Activated effector memory CD4-positive, alpha-beta T cell treated with Interleukin-2 at 50 U/mL for 16 hours (primary cell): ENCODE data around the gene SUSD6.

Source experiments
- DNase-seq: peaks from one replicate; pipeline ENCODE4 v3.0.0-alpha.2; 2020

Gene SUSD6, protein sequence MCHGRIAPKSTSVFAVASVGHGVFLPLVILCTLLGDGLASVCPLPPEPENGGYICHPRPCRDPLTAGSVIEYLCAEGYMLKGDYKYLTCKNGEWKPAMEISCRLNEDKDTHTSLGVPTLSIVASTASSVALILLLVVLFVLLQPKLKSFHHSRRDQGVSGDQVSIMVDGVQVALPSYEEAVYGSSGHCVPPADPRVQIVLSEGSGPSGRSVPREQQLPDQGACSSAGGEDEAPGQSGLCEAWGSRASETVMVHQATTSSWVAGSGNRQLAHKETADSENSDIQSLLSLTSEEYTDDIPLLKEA

DNA sequence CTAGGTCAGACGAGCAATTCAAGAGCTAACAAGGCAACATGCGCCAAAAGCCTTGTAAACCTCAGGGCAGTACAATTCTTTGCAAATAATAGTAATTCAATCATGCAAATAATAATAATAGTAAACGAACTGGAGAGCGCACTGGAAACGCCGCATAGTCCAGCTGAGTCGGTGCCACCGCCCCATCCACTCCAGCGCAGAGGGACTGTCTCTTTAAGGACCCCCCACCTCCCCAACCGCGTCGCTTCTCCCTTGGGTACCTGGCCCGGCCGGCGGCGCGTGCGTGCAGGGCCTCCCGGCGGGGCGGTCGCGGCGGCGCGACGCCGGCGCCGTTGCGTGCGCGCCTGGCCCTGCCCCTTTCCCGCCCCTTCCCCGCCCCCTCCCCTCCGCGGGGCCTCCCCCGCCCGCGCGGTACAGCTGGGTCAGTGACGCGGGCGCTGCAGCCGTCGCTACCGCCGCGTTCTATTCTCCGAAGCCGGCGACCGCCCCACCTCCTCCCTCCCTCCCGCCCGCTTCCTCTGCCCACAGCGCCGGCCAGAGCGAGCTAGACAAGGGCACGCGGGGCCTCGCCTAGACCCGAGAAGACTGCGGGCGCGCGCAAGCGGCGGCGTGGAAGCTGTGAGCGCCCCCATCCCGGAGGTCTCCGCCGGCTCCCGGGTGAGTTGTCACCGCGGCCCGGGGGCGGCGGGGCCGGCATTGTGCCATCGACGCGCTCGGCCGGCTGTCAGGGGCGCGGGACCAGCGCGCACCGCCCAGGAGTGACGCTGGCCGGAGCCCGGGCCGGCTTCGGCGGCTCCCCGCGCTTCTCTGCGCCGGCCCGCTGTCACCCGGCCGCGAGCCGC is at the start of gene SUSD6:
Gene SUSD6, plus strand, starts transcription at position 425 of the 842 bp plus-strand sequence. CDS start 46,997 bp downstream, outside the sequence.
- DNase-seq = peak; percentile 86

DNA sequence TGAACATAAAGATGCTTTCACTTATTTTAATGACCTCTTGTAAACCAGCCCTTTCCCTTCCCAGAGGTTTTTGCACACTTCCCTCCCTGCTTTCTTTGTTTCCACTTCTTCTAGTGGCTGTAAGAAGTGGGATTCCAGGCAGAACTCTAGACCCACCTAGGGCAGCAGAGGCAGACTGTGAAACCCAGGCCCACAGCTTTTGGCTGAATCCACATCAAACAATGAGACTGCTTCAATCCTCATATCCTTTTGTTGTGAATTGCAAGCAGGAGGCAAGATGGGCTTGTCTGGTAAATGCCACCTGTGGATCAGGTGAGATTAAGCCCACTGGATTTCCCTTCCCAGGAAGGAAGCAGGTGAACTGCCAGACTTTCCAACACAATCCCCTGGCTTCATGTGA is 49.5 kb upstream of the SUSD6 start:
- no peak for DNase-seq

DNA sequence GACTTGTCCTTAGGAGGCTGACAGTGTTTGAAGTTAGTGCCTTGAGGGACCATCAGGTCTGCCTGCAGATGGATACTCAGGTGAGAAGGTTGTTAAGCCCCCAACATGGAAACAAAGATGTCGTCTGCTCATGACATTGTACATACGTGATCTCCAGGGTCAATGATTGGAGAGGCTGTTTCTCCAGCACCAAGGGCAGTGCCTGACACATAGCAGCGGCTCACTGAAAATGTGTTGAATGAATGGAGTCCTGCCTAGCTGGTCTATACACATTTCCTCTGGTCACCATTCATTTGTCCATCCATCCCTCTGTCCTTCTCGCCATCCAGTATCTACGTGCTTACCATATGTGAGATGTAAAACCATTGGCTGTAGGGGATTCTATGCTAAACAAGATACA is 43.8 kb upstream of the SUSD6 start:
- no peak for DNase-seq

DNA sequence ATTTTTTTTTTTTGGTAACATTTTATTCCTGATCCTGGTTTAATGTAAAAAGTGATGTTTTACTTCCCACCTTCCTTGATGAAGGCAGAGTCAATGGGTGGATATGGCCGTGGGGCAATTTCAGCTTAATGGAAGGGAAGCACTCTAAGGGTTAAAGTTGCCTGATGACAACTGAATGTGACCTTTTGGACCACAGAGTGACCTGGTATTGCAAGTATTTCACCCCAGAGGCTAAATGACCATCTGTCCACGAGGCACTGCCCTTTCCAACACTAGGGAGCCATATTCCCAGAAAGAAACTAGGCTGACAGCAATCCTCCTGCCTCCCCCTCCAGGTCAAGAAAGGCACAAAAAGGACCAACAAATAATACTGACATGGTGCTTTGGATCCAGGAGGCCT is 41.5 kb upstream of the SUSD6 start:
- no peak for DNase-seq

DNA sequence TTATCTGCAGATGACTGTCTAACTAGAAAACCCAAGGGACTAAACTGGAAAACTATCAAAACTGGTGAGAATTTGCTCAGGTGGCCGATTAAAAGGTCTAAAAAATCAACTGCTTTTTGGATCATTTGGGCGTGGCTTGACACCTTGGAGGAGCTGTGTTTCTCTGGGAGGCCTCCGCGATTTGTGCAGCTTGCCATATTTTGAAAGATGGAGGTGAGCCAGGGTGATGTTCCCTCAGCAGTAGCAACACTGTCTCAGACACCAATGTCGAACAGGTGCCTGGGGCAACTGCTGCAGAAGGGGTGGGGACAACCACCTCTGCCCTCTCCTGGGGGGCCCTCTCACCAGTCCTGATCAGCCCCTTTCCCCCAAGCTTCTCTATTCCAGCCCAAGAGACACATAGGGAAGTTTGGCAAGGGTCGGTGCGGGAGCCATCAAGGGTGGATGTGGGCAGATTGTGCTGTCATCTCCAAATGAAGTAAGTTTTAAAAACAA is 40.5 kb upstream of the SUSD6 start:
- DNase-seq = no peak

DNA sequence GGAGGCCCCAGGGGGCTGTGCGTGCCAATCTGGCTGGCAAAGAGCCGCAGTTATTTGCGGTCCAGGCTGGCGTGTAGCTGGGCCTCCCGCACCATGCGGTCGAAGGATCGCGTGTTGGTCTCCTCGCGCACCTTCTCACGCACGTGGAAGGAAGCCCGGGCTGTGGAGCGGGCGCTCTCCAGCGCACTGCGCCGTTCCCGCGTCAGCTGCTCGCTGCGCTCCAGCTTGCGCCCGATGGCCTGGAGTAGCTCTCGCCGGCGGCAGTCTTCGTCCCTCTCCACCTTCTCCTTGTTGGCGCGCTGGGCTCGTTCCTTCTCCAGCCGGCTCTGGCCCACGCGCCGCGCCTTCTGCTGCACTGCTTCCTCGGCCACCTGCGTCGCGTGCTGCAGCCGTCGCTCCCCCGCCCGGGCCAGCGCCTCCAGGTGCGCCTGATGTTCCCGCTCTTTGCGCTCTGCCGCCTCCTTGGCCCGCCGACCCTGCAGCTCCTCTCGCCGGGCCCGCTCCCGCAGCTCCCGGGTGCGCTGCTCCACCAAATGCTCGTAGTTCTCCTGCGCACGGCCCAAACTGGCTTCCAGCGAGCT is 39.9 kb upstream of the SUSD6 start:
- no peak for DNase-seq

DNA sequence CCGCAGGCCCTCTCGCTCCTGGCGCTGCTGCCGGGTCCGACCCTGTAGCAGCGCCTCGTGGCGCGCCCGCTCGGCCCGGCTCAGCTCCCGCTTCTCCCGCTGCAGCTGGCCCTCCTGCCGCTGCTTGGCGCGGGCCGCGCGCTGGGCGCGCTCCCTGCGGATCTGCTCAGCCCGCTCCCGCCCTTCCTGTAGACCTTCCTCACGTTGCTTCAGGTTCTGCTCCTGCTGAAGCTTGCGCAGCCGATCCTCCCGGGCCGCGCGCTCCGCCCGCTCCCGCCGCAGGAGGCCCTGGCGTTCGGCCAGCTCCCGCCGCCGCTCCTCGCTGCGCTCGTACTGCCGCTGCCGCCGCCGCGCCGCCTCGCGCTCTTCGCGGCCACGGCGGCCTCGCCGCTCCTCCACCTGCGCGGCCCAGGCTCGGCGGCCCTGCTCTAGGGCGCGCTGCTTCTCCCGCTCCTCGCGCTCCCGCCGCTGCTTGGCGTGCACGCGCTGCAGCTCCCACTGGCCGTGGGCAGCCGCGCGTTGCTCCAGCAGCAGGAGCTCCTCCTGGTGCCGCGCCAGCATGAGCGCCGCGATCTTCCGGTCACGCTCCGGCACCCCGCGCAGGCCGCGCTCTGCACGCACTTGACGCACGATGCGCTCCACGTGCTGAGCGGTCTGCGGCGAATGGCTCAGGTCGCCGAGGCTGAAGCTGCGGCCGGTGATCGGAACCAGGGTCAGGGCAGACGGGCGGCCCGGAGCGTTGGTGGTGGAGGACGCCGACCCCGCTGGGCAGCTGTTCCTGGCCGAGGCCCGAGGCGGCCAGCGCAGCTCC is 39.2 kb upstream of the SUSD6 start:
- DNase-seq = no peak

DNA sequence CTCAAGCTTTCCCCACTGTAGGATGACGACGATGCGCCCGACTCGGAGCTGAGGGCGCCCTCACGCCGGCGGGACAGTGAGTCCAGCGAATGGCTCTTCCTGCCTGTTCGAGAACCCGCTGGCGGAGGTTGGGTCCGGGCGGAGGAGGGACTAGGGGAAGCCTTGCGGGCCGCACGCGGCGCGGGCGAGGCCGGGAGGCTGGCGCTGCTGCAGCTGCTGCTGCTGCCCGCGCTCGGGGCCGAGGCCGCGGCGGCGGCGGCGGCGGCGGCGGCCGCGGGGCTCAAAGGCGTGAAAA is 38.6 kb upstream of the SUSD6 start:
- no peak for DNase-seq

DNA sequence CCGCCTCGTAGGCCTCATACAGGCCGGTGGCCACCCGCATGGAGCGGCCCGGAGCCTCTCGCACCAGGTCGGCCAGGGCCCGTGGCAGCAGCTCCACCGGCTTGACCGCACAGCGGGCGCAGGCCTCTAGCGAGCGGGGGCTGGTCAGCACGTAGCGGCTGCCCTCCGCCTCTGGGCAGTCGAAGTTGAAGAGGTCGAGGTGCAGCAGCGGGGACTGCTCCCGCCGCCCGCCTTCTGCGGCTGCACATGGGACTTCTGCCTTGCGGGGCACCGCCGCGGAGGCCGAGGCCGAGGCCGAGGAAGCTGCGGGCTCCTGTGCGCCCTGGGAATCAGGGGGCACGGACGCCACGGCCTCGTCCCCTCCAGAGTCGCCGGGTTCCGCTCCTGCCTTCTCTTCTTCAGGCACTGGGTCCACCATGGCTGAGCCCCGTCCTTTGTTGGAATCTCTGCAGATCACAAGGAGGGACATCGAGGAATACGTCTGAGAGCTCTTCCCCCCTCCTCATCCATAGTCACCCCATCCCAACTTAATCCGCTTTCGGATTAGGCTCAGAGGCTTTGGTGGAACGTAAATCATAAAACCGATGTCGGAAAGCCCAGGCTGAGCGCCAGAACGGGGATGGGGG is 38.1 kb upstream of the SUSD6 start:
- no peak for DNase-seq

DNA sequence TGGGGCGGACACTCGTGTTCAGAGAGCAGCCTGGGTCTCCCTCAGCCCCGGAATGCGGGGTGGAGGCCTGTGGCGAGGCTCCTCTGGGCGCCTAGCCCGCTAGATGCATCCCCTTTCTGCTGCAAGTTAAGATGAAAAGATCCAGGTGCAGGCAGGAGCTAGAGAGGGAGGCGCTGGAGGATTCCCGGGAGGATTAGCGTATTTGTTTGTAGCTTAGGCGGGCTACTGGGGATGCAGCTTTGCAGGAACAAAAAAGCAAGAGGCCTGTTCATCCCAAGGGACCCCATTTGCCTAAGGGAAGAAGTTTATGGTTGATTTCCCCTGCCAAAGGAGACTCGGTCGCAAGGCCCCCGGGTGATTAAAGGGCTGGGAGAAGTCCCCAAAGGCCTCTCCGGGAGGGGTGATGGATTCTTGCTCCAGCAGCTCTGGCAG is 37.5 kb upstream of the SUSD6 start:
- DNase-seq = no peak

DNA sequence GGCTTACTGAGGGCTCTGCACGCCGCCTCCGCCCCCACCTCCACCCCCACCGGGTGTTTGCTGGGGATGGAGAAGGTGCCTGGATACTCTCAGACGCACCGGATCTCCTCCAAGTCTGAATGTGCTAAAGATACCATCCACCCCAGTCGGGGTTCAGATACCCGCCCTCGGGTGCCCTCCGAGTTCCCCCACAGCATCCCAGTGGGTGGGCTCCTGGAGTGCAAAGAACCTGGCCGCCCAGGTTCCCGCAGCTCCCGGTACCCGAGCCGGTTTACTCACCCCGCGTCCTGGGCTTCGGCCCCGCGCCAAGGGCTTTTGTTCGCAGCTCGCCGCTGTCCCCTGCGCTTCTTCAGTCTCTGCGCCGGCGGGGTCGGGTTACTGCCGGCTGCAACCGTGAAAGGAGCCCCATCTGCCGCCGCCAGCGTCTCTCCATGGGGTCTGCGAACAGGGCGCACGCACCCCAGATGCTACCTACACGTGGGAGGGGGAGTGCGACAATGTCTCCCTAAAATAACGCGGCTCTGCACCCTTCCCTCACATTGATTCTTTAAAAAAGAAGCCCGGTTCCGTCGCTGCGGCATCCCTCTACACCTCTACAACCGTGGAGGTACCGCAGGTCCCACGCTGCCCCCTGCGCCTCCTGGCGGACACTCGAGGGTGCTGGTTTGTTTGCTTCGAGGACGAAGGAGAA is 37.0 kb upstream of the SUSD6 start, which contains the start of gene CCDC177:
Gene CCDC177, minus strand, starts transcription at position 609 of the 691 bp plus-strand sequence. CDS start 1,249 bp downstream, outside the sequence.
- DNase-seq = peak; percentile 62

DNA sequence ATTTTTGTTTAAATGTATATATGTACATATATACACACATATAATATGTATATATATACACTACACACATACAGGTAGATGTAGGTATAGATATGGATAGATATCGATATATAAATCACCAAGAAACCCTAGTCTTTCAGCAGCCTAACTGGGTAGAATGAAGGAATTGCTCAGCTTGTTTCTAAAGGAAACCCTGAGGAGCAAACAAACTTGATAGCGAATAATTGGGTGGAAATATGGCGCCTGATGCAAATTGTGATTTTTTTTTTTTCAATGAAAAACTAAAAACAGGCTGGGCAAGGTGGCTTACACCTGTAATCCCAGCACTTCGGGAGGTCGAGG is 36.5 kb upstream of the SUSD6 start:
- DNase-seq = no peak

DNA sequence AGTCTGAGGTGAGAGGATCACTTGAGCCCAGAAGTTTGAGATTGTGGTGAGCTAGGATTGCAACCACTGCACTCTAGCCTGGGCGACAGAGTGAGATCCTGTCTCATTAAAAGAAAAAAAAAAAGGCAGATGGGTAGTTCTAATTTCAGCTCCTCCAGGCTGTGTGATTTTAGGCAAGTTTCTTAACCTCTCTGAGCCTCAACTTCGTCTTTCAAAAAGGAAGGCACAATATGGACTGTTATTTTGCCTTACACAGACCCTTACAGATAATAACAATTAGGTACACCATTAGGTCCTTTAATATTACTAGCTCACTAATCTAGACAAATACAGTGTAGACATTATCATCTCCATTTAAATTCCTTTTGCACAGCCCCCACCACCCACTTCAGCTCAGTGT is 31.9 kb upstream of the SUSD6 start:
- DNase-seq = no peak

DNA sequence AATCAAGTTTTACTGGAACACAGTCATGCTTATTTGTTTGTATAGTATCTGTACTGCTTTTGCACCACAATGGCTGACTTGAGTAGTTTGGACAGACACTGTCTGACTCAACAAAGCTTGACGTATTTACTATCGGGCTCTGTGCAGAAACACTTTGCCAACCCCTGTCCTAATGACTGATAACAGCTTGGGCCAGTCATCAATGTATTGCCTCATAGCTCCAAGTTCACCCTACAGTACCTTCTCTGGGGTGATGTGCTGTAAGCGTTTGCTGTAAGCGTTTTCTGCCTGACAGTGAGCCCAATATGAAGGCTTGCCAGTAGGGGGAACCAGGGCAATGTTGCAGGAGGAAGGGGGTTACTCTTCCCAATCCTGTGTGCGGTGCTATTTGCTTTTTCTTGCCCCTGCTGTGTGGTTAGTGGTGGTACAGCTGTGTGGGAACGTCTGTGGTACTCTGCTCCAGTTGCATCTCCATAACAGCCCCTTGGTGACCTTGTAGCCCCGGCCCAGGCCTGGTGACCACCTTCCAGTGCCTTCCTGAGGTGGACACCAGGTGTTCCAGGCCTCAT is 31.3 kb upstream of the SUSD6 start:
- no peak for DNase-seq

DNA sequence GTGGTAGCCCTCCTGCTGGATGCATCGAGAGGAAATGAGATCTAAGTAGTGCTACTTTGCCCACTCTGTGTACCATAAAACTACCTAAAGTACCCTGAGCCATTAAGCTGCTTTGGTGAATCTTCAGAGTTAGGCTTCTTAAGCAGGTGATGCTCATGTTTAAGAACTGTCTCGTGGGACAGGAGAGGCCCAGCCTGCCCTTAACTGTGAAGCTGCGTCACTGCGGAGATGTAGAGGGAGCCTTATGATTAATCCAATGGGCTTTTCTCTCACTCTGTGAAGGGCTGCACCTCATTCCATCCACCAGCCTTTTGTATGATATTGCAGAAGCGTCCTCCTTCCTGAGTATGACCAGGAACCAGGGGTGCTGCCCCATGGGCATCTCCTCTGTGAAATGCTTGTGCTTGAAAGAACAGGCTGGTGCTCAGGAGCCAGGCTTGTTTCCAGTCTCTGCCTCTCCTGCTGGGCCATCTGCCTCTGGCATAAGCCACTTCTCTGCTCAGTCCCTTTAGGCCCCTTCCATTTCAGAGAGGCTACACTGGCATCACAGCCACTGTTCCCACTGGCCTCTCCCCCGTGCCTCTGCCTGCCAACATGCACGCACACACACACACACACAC is 30.0 kb upstream of the SUSD6 start:
- DNase-seq = no peak

DNA sequence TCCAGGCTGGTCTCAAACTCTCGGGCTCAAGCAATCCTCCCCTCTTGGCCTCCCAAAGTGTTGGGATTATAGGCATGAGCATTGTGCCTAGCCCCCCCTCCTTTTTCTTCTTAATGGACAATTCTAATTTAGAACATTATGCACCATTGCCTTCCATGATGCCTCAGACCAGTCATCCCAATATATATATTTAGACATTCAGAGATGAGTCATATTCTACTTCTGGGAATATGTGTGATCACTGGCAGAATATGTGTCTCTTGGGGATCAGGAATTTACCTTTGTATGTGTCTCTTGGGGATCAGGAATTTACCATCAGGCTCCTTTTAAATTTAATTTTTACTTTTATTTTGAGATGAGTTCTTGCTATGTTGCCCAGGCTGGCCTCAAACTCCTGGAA is 29.2 kb upstream of the SUSD6 start:
- DNase-seq = no peak

DNA sequence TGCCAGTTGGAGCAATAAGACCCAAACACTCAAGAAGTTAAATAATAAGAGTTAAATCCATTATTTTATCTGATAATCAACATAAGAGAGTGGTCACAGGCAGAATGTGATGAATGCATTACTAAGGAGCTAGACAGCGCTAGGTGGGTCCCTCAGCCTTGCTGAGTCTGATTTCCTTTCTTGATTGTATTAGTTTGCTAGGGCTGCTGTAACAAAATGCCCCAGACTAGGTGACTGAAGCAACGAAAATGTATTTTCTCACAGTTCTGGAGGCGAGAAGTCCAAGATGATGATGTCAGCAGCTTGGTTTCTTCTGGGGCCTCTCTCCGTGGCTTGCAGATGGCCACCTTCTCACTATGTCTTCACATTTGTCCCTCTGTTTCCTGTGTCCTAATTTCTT is 28.6 kb upstream of the SUSD6 start:
- no peak for DNase-seq

DNA sequence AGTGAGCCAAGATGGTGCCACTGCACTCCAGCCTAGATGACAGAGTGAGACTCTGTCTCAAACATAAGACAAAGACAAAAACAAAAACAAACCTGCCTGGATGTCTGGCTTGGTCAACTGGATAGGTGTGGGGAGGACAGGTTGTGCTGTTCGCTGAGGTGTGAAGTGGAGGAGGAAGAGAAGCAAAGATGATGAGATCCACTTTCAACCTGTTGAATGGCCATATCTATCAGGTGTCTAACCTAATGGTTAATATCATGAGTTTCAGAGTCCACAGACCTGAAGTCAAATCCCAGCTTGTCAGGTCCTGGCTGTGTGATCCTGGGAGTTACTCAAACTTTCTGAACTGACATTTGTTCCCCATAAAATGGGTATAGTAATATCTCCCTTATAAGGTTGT is 27.0 kb upstream of the SUSD6 start:
- DNase-seq = no peak

DNA sequence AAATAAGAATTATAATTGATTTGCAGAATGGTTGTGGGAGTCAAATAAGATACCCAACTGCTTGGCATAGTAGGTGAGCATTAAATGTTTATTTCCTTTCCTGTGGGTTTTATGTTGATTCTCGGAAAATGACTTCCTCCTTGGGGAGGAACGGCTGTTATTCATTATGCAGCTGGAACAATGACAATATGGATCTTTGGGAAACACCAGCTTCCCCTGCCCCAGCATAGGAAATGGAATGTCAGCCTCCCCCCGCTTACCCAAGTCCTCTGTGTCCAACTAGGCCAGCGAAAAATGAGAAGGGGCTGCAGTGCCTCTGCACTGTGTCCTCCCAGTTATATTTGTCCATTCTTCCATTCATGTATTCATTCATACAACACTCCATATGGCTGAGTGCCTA is 25.0 kb upstream of the SUSD6 start:
- no peak for DNase-seq

DNA sequence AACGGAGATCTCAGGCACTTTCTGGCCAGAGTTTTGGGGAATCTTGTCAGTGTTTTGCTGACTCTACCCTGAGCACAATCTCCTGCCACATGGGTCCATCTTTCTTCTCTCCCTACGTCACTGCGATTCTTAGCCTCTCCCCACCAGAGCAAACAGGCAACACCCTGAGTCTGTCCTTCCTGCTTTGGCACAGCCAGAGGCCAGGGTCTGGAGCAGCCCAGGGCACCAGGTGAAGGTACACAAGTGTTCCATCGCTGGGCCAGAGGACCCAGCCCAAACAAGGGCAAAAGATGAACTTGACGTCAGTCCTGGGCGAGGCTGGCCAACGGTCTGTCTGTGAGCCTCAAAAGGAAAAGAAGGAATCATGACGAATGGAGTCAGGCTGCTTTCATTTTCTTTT is 24.0 kb upstream of the SUSD6 start:
- no peak for DNase-seq

DNA sequence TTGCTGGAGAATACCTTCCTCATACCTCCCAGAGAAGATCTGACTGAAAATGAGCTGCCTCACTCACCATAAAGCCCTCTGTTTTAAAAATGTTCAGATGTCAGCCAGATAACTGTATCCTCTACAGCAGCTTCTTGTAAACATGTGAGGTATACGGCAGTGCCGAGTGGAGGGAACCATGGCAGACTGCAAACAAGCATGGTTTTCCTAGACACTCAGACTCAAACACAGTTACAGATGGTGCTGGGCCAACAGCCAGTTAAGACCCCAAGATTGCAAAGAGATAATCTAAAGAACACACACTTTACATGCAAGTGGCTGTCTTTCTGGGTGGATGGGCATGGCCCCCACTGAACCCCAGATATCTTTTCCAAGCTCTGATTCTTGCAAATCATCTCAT is 20.1 kb upstream of the SUSD6 start:
- DNase-seq = no peak
